Activated CD8-positive, alpha-beta T cell treated with anti-CD3 and anti-CD28 coated beads for 36 hours (primary cell): ENCODE measurements around the gene OR10AD1. TPM values are rescaled to one million over a fixed set of nuclear protein-coding genes. Genes with fewer than 3 reads are reported as not detected.

ENCODE experiments used
- ATAC-seq: fragments of 200-7000 bp; cut with Tn5 transposase; one replicate; pipeline ENCODE4 v1.10.0; 2021; ENCODE audit warnings: mild to moderate bottlenecking, moderate library complexity
- CTCF ChIA-PET: fragments of 350-600 bp; sonication (Branson Sonifier 250); formaldehyde crosslinking; loops from one replicate; lab custom pipeline; 2021; ENCODE audit warnings: antibody characterized with exemption; lab: Charles Lee
- POLR2A ChIA-PET: fragments of 350-600 bp; sonication (Branson Sonifier 250); formaldehyde crosslinking; loops from one replicate; lab custom pipeline; 2021; ENCODE audit warnings: antibody characterized with exemption; lab: Charles Lee
- DNase-seq: peaks from one replicate; pipeline ENCODE4 v3.0.0-alpha.2; 2020
- H3K27ac Mint-ChIP-seq: one replicate; pipeline ENCODE4 v1.8.0; 2021; ENCODE audit warnings: mild to moderate bottlenecking, mixed read lengths
- H3K27me3 Mint-ChIP-seq: one replicate; pipeline ENCODE4 v1.8.0; 2021; ENCODE audit warnings: mixed read lengths
- H3K36me3 Mint-ChIP-seq: one replicate; pipeline ENCODE4 v1.8.0; 2021; ENCODE audit warnings: low read depth, mixed read lengths
- H3K4me1 Mint-ChIP-seq: one replicate; pipeline ENCODE4 v1.8.0; 2021; ENCODE audit warnings: low read depth, mixed read lengths
- H3K4me3 Mint-ChIP-seq: one replicate; pipeline ENCODE4 v1.8.0; 2021; ENCODE audit warnings: mild to moderate bottlenecking, moderate library complexity, mixed read lengths
- H3K9me3 Mint-ChIP-seq: one replicate; pipeline ENCODE4 v1.8.0; 2021; ENCODE audit warnings: mixed read lengths
- CTCF ChIP-seq: fragments of 200-600 bp; IDR thresholded peaks from one replicate; pipeline ENCODE4 v1.8.0; 2022; ENCODE audit warnings: antibody characterized with exemption, mild to moderate bottlenecking
- intact Hi-C: fragments of 100-400 bp; cut with micrococcal nuclease; formaldehyde crosslinking; loops from one replicate; pipeline ENCODE4 v1.10.0; 2022
- total RNA-seq, 2 experiments: library from RNA; stranded (reverse); gene quantifications; one replicate each; pipeline ENCODE4 v1.2.3, GENCODE V29; 2021

OR10AD1 gene
- total RNA-seq, 2 experiments from 2014 or later: not detected

DNA sequence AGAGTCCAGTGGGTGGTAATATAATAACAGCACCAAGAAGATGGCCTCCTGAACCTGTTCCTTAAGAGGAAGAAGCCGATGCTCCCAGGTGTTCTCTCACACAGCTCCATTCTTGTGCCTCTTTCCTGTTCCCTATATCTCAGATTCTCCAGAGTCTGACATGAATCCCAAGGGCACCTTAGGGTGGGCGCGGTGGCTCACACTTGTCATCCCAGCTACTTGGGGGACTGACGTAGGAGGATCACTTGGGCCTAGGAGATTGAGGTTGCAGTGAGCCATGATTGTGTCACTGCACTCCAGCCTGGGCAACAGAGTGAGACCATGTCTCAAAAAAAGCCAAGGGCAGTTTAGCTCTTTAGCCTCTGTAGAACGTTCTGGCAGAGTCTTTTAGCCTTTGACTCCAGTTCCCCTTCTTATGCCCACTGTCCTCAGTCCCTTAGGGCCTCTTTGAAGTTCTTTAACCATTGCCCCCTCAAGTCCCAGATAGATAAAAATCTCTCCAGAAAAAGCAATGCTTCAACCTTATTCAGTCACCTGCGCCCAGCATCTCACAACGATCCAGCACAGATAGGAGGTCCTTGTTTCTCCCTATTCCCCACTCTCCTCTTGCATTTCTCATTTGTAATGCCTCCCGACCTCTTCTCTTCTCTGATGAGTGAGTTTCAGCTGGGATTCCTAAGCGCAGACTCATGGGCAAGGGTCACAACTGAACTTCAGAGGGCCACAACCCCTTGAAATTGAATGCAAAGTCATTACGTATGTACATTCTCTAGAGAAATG is 15.0 kb downstream of the OR10AD1 start:
- H3K9me3 Mint-ChIP-seq: no peaks in the 10 kb centered on the region
- POLR2A ChIA-PET: interaction anchor here (0.5 to 1.2 kb wide), 3 partner anchors 8 to 135 kb away, joined by 3 read pairs; partner anchors contain the start of gene ASB8
- no peak for TF ChIP-seq CTCF

GRCh38 chr12:48185181-48185919 is 17.7 kb downstream of the OR10AD1 start:
- Mint-ChIP-seq H3K27ac (no peak overlapping the region), H3K9me3 (no peaks in the 10 kb centered on the region), H3K36me3 (no peaks in the 10 kb centered on the region), H3K4me3 (peak overlapping the region; percentile 10), H3K27me3 (peaks cover 28% of the 10 kb centered on the region), H3K4me1 (peaks cover 16% of the 10 kb centered on the region)
- no peak for DNase-seq
- ChIA-PET CTCF (interaction anchor here (0.6 to 3.2 kb wide), 7 partner anchors 10 to 418 kb away, joined by 3 to 38 read pairs (median 3); no protein-coding TSS in a partner anchor), POLR2A (no interaction called here)
- intact Hi-C loops: loop anchor here (10.0 kb wide), 1 partner anchor 429 kb away; no protein-coding TSS in a partner anchor
- TF ChIP-seq CTCF: no peak
- ATAC-seq: no peak

More for the DNA sequence above, 15.0 kb downstream of the OR10AD1 start:
- no peak for ATAC-seq
- DNase-seq: no peak
- intact Hi-C loops: loop anchor here (10.0 kb wide), 1 partner anchor 427 kb away; no protein-coding TSS in a partner anchor
- peaks cover 9% of the 10 kb centered on the region for H3K4me1 Mint-ChIP-seq
- H3K27ac Mint-ChIP-seq: no peak overlapping the region
- CTCF ChIA-PET: interaction anchor here (0.6 to 3.2 kb wide), 9 partner anchors 10 to 501 kb away, joined by 3 to 45 read pairs (median 5); partner anchors contain the start of gene ASB8
- H3K27me3 Mint-ChIP-seq: peaks cover 26% of the 10 kb centered on the region
- H3K4me3 Mint-ChIP-seq: no peak overlapping the region
- H3K36me3 Mint-ChIP-seq: no peaks in the 10 kb centered on the region

DNA sequence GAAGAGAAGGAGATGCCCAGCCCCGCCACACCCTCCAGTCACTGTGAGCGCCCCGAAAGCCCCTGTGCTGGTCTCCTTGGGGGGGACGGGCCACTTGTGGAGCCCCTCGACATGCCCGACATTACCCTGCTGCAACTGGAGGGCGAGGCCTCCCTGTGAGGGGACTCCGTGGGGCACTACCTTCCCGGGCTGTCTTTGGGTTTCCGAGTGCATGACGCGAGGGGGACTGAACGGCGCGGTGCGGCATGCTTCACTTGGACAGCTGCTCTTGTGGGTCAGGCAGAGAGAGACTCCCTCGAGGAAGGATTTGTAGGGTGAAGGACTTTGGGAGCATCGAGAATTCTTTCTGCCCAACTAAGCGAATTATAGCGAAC is 18.6 kb downstream of the OR10AD1 start:
- ChIA-PET CTCF (interaction anchor here (0.9 to 1.5 kb wide), 2 partner anchors 16 to 144 kb away, joined by 3 to 4 read pairs; no protein-coding TSS in a partner anchor), POLR2A (interaction anchor here (1.1 kb wide), 1 partner anchor 13 kb away, joined by 3 read pairs; no protein-coding TSS in a partner anchor)
- DNase-seq (no peak), ATAC-seq (no peak)
- H3K9me3 Mint-ChIP-seq: no peaks in the 10 kb centered on the region
- H3K4me1 Mint-ChIP-seq: peaks cover 16% of the 10 kb centered on the region
- no peak for TF ChIP-seq CTCF
- intact Hi-C loops: loop anchor here (10.0 kb wide), 1 partner anchor 430 kb away; no protein-coding TSS in a partner anchor
- peaks cover 28% of the 10 kb centered on the region for H3K27me3 Mint-ChIP-seq
- H3K36me3 Mint-ChIP-seq: no peaks in the 10 kb centered on the region
- H3K27ac Mint-ChIP-seq: no peak overlapping the region
- peak overlapping the region; percentile 83 for H3K4me3 Mint-ChIP-seq

DNA sequence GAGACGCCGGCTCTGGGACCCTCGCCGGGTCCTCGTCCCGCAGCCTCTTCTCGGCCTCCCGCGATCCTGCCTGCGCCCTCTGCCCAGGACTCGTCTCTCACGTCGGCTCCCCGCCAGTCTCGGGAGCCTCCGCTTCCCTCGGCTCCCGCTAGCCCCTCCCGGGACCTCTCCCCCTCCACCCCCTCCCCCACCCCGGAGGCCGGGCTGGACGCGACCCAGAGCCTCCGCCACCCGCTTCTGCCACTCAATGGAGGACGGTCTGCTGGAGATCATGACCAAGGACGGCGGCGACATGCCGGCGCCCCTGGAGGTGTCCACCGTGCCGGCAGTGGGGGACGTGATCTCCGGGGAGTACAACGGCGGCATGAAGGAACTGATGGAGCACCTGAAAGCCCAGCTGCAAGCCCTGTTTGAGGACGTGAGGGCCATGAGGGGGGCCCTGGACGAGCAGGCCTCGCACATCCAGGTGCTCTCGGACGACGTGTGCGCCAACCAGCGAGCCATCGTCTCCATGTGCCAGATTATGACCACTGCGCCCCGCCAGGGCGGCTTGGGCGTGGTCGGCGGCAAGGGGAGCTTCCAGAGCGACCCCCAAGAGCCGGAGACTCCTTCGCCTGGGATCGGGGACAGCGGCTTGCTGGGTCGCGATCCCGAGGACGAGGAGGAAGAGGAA is 19.1 kb downstream of the OR10AD1 start:
- H3K9me3 Mint-ChIP-seq: no peaks in the 10 kb centered on the region
- intact Hi-C loops: loop anchor here (10.0 kb wide), 1 partner anchor 431 kb away; no protein-coding TSS in a partner anchor
- ATAC-seq (peak; percentile 14), DNase-seq (peak; percentile 30)
- TF ChIP-seq CTCF: peak; percentile 37
- H3K27ac Mint-ChIP-seq: no peak overlapping the region
- peak overlapping the region; percentile 83 for H3K4me3 Mint-ChIP-seq
- ChIA-PET CTCF (interaction anchor here (0.7 to 1.5 kb wide), 4 partner anchors 13 to 258 kb away, joined by 3 to 5 read pairs (median 4); no protein-coding TSS in a partner anchor), POLR2A (interaction anchor here (1.1 kb wide), 1 partner anchor 13 kb away, joined by 3 read pairs; no protein-coding TSS in a partner anchor)
- H3K36me3 Mint-ChIP-seq: no peaks in the 10 kb centered on the region
- peaks cover 28% of the 10 kb centered on the region for H3K27me3 Mint-ChIP-seq
- H3K4me1 Mint-ChIP-seq: peaks cover 16% of the 10 kb centered on the region
